HG03095 (cell line): ENCODE measurements around the gene GRID1.
"Not testable (repeated sequence)": the region's sequence is repeated elsewhere in the genome, so short reads cannot be mapped to it uniquely, and the experiment has no call there.

Source experiments
- ATAC-seq: cut with Tn5 transposase; IDR thresholded peaks from one replicate; pipeline ENCODE4 v1.9.1; 2021; ENCODE audit warnings: moderate library complexity; ENCODE audit not compliant: unreplicated experiment

The GRID1 gene

GRCh38 chr10:86056672-86057071 lies 309.9 kb downstream of the GRID1 start:
- ATAC-seq: no peak

- ATAC-seq: no peak
Measured at GRCh38 chr10:86055928-86056327, 310.7 kb downstream of the GRID1 start.

GRCh38 chr10:86053675-86054074 lies 312.9 kb downstream of the GRID1 start:
- ATAC-seq: no peak

GRCh38 chr10:86051586-86051985 lies 315.0 kb downstream of the GRID1 start:
- ATAC-seq: no peak

- no peak for ATAC-seq
Measured at GRCh38 chr10:86049442-86049841, 317.2 kb downstream of the GRID1 start.

GRCh38 chr10:86048973-86049372 lies 317.6 kb downstream of the GRID1 start:
- ATAC-seq: no peak

- ATAC-seq: no peak
Measured at GRCh38 chr10:86048571-86048970, 318.0 kb downstream of the GRID1 start.

GRCh38 chr10:86047588-86047987 lies 319.0 kb downstream of the GRID1 start:
- no peak for ATAC-seq

GRCh38 chr10:86046845-86047460 lies 319.6 kb downstream of the GRID1 start:
- no peak for ATAC-seq

- ATAC-seq: no peak
Measured at GRCh38 chr10:86045896-86046295, 320.7 kb downstream of the GRID1 start.

- ATAC-seq: no peak
Measured at GRCh38 chr10:86044029-86044428, 322.6 kb downstream of the GRID1 start.

- no peak for ATAC-seq
Measured at GRCh38 chr10:86043236-86043635, 323.4 kb downstream of the GRID1 start.

- no peak for ATAC-seq
Measured at GRCh38 chr10:86042161-86042560, 324.4 kb downstream of the GRID1 start.

- ATAC-seq: no peak
Measured at GRCh38 chr10:86041116-86041515, 325.5 kb downstream of the GRID1 start.

- ATAC-seq: no peak
Measured at GRCh38 chr10:86038371-86038770, 328.2 kb downstream of the GRID1 start.

- no peak for ATAC-seq
Measured at GRCh38 chr10:86037096-86037495, 329.5 kb downstream of the GRID1 start.

GRCh38 chr10:86036544-86036831 lies 330.1 kb downstream of the GRID1 start:
- ATAC-seq: no peak

- no peak for ATAC-seq
Measured at GRCh38 chr10:86035791-86036543, 330.6 kb downstream of the GRID1 start.

- no peak for ATAC-seq
Measured at GRCh38 chr10:86034710-86035109, 331.9 kb downstream of the GRID1 start.

- no peak for ATAC-seq
Measured at GRCh38 chr10:86033581-86033980, 333.0 kb downstream of the GRID1 start.

- not testable (repeated sequence) for ATAC-seq
Measured at GRCh38 chr10:86032087-86032486, 334.5 kb downstream of the GRID1 start.

GRCh38 chr10:86030312-86030711 lies 336.3 kb downstream of the GRID1 start:
- no peak for ATAC-seq

- ATAC-seq: no peak
Measured at GRCh38 chr10:86027346-86027745, 339.2 kb downstream of the GRID1 start.
